GM23338 (cell line): ENCODE measurements around the gene GFPT2.

ENCODE experiments used
- CREB1 ChIP-seq: fragments of 250-450 bp; sonication (Bioruptor Pico); IDR thresholded peaks from 2 replicates; pipeline ENCODE4 v1.5.0; 2020; ENCODE audit warnings: low read depth, mild to moderate bottlenecking, moderate library complexity
- EZH2 ChIP-seq: fragments of 200-600 bp; sonication (generic); IDR thresholded peaks from one replicate; pipeline ENCODE4 v1.8.0; 2017; ENCODE audit warnings: antibody characterized with exemption, mild to moderate bottlenecking, low read depth; ENCODE audit not compliant: unreplicated experiment
- EZH2phosphoT487 ChIP-seq: fragments of 200-600 bp; sonication (generic); IDR thresholded peaks from one replicate; pipeline ENCODE4 v1.8.1; 2018; ENCODE audit warnings: antibody characterized with exemption; ENCODE audit not compliant: unreplicated experiment
- JUNB ChIP-seq: IDR thresholded peaks from one replicate; pipeline ENCODE4 v1.6.1; 2016; ENCODE audit warnings: antibody characterized with exemption; ENCODE audit not compliant: unreplicated experiment
- STAT1 ChIP-seq: IDR thresholded peaks from one replicate; pipeline ENCODE4 v1.6.1; 2016; ENCODE audit warnings: antibody characterized with exemption; ENCODE audit not compliant: unreplicated experiment
- TF ChIP-seq, protein P1 (sequence below): IDR thresholded peaks from 2 replicates; pipeline ENCODE4 v1.6.1; 2016; ENCODE audit warnings: antibody characterized with exemption
- TF ChIP-seq, protein P2 (sequence below), 2 experiments: fragments of 200-600 bp in 1 of 2; sonication (generic) in 1 of 2; conservative IDR thresholded peaks; 2 replicates each; pipeline versions ENCODE4 v1.5.1 to v1.6.1; 2016 to 2017; ENCODE audit warnings: antibody characterized with exemption in 2 of 2, low read depth in 2 of 2, mild to moderate bottlenecking in 2 of 2, moderate library complexity in 1 of 2
- TF ChIP-seq, protein P3 (sequence below): IDR thresholded peaks from one replicate; pipeline ENCODE4 v1.6.1; 2018; ENCODE audit warnings: antibody characterized with exemption; ENCODE audit not compliant: unreplicated experiment

GRCh38 chr5:180354966-180355365, 1.8 kb upstream of the GFPT2 start:
- TF ChIP-seq, protein P1, sequence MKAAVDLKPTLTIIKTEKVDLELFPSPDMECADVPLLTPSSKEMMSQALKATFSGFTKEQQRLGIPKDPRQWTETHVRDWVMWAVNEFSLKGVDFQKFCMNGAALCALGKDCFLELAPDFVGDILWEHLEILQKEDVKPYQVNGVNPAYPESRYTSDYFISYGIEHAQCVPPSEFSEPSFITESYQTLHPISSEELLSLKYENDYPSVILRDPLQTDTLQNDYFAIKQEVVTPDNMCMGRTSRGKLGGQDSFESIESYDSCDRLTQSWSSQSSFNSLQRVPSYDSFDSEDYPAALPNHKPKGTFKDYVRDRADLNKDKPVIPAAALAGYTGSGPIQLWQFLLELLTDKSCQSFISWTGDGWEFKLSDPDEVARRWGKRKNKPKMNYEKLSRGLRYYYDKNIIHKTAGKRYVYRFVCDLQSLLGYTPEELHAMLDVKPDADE: no peak
- TF ChIP-seq, protein P2, sequence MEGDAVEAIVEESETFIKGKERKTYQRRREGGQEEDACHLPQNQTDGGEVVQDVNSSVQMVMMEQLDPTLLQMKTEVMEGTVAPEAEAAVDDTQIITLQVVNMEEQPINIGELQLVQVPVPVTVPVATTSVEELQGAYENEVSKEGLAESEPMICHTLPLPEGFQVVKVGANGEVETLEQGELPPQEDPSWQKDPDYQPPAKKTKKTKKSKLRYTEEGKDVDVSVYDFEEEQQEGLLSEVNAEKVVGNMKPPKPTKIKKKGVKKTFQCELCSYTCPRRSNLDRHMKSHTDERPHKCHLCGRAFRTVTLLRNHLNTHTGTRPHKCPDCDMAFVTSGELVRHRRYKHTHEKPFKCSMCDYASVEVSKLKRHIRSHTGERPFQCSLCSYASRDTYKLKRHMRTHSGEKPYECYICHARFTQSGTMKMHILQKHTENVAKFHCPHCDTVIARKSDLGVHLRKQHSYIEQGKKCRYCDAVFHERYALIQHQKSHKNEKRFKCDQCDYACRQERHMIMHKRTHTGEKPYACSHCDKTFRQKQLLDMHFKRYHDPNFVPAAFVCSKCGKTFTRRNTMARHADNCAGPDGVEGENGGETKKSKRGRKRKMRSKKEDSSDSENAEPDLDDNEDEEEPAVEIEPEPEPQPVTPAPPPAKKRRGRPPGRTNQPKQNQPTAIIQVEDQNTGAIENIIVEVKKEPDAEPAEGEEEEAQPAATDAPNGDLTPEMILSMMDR (conservative IDR thresholded peaks at IDR 0.05; ENCODE audit: low read depth in 2 of 2): no peak
- TF ChIP-seq, protein P3, sequence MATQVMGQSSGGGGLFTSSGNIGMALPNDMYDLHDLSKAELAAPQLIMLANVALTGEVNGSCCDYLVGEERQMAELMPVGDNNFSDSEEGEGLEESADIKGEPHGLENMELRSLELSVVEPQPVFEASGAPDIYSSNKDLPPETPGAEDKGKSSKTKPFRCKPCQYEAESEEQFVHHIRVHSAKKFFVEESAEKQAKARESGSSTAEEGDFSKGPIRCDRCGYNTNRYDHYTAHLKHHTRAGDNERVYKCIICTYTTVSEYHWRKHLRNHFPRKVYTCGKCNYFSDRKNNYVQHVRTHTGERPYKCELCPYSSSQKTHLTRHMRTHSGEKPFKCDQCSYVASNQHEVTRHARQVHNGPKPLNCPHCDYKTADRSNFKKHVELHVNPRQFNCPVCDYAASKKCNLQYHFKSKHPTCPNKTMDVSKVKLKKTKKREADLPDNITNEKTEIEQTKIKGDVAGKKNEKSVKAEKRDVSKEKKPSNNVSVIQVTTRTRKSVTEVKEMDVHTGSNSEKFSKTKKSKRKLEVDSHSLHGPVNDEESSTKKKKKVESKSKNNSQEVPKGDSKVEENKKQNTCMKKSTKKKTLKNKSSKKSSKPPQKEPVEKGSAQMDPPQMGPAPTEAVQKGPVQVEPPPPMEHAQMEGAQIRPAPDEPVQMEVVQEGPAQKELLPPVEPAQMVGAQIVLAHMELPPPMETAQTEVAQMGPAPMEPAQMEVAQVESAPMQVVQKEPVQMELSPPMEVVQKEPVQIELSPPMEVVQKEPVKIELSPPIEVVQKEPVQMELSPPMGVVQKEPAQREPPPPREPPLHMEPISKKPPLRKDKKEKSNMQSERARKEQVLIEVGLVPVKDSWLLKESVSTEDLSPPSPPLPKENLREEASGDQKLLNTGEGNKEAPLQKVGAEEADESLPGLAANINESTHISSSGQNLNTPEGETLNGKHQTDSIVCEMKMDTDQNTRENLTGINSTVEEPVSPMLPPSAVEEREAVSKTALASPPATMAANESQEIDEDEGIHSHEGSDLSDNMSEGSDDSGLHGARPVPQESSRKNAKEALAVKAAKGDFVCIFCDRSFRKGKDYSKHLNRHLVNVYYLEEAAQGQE: no peak
- TF ChIP-seq JUNB: no peak
- TF ChIP-seq EZH2: no peak
- no peak for TF ChIP-seq EZH2phosphoT487
- TF ChIP-seq CREB1 (CRISPR knock-in tag): no peak
- no peak for TF ChIP-seq STAT1
